ENCODE results near the gene TRAK1. TPM values are rescaled to one million over a fixed set of nuclear protein-coding genes. Genes with fewer than 3 reads are reported as not detected.

Gene TRAK1
- total and polyA plus RNA-seq, 10 of the 15 experiments (the other 5 are each of a cell fraction or from before 2014, with no cell fraction given), result 6.6 to 46.2 (median 23.7) TPM

DNA sequence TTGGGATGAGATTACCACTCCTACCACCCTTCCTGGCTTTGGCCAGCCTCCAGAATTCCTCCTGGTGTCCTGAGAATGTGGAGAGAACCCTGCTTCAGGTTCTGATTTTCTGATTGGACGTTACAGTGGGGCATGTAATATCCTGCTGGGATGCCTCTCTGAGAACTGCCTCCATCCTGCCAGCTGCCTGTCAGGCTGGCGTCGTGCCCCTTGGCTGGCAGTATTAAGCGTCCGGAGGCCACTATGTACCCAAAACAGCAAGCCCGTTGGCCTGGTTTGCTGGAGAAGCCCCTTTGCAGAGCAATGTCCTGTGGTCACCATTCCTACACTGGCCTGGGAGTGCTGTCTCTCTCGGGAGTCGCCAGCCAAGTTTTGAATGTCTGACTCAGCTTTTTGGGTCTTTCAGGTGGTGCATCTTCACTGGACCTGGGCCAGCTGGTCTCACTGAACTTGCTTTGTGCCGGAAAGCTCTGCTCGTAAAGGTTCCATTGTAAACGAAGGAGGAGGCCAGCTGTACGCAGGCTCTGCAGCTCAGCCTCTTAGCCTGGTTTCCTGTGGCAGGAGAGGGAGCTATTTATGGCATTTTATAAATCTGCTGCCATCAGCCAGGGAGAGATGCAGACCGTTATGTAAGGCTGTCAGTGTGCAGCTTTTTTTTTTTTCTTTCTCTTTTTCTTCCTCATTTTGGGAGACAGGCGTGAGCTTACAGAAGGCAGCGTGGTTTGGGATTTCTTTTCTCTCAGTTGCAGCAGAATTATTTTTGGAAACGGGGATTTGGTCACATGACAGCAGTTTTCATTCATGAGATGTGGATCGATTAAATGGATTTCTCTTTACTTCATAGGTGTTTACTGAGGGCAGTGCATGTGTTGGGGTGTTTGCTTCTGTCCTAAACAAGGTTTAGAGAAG lies 19.0 kb upstream of the TRAK1 start (continued):
- TF ChIP-seq, protein P1, sequence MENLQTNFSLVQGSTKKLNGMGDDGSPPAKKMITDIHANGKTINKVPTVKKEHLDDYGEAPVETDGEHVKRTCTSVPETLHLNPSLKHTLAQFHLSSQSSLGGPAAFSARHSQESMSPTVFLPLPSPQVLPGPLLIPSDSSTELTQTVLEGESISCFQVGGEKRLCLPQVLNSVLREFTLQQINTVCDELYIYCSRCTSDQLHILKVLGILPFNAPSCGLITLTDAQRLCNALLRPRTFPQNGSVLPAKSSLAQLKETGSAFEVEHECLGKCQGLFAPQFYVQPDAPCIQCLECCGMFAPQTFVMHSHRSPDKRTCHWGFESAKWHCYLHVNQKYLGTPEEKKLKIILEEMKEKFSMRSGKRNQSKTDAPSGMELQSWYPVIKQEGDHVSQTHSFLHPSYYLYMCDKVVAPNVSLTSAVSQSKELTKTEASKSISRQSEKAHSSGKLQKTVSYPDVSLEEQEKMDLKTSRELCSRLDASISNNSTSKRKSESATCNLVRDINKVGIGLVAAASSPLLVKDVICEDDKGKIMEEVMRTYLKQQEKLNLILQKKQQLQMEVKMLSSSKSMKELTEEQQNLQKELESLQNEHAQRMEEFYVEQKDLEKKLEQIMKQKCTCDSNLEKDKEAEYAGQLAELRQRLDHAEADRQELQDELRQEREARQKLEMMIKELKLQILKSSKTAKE (IDR thresholded peaks at IDR 0.05; ENCODE audit: low read depth, poor library complexity, severe bottlenecking), result no peak
- peak; percentile 47; the same call in 1 of the 2 replicates for TF ChIP-seq TCF12 (IDR thresholded peaks at IDR 0.05; ENCODE audit: low read depth, low read length)
- TF ChIP-seq ASH2L (IDR thresholded peaks at IDR 0.05; ENCODE audit: borderline replicate concordance, low read depth), result no peak

DNA sequence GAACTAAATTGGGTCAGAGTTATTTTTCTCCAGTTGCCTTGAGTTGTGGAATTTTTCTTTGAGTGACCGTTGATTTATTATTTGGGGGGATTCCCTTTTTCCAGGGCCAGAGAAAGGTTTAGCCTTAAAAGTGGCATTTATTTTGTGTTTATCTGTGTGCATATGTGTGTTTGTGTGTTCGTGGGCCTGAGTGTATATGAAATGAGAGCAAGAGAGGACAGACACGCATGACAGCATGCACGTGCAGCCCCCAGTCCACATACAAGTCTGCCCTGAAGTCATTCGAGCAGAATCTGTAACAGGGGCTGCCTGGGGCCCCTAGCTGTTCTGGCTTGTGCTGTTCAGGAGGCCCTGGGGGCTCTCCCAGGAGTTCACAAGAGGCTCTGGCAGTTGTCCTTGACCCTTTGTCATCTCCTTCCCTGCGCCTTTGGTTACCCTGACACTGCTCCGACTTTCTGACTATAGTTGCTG lies 18.3 kb upstream of the TRAK1 start:
- TF ChIP-seq TAF1 (IDR thresholded peaks at IDR 0.05; ENCODE audit: borderline replicate concordance, low read depth, low read length), result no peak
- peak; percentile 55 to 63; a peak in 3 of 4 replicates for TF ChIP-seq BHLHE40 (IDR thresholded peaks at IDR 0.05; ENCODE audit: borderline replicate concordance in 1 of 2, low read depth in 2 of 2, low read length in 1 of 2)
- Histone ChIP-seq H3K9me3 (replicated peaks; ENCODE audit: control insufficient read depth, insufficient read depth, low read length) (peaks cover 2% of the 10 kb centered on the region; the same call in 2 of the 3 replicates), H3K9ac (ENCODE audit: control insufficient read depth, insufficient read depth, low read length) (no peak overlapping the region), H3K4me3 (peak overlapping the region; percentile 54; the same call in 1 of the 2 replicates), H3K79me2 (ENCODE audit: control insufficient read depth, insufficient read depth, low read length) (peaks cover 82% of the 10 kb centered on the region), H2AFZ (ENCODE audit: control insufficient read depth, low read depth, low read length) (no peak overlapping the region), H3K27ac (ENCODE audit: control insufficient read depth, insufficient read depth) (peak overlapping the region; percentile 7), H4K20me1 (ENCODE audit: control insufficient read depth, insufficient read depth) (peaks cover 5% of the 10 kb centered on the region), H3K4me1 (ENCODE audit: control insufficient read depth, insufficient read depth, low read length) (peaks cover 27% of the 10 kb centered on the region), H3K4me2 (ENCODE audit: control insufficient read depth, insufficient read depth) (peak overlapping the region; percentile 81), H3K27me3 (replicated peaks in 1 of 2; ENCODE audit: control insufficient read depth in 2 of 2, insufficient read depth in 2 of 2, low read length in 1 of 2) (no peaks in the 10 kb centered on the region), H3K36me3 (ENCODE audit: control insufficient read depth in 2 of 2, insufficient read depth in 2 of 2, low read length in 1 of 2) (peaks cover 0 to 6% of the 10 kb centered on the region in 2 experiments; a peak in 1 of 4 replicates)
- DNase-seq (ENCODE audit: low read depth, low spot score) (no peak), FAIRE-seq (no peak), ATAC-seq (no peak; the same call in 2 of the 3 replicates)
- ChIA-PET POLR2A (interaction anchor here (0.6 kb wide), 1 partner anchor 123 kb away, joined by 7 read pairs; no protein-coding TSS in a partner anchor), RAD21 (ENCODE audit: unreplicated experiment) (interaction anchor here (0.8 to 1.1 kb wide), 2 partner anchors 47 to 59 kb away, joined by 3 to 4 read pairs; no protein-coding TSS in a partner anchor), CTCF (interaction anchor here (1.3 to 2.3 kb wide), 2 partner anchors 9 to 26 kb away, joined by 5 to 8 read pairs; no protein-coding TSS in a partner anchor), SMC1A (ENCODE audit: uncharacterized antibody, unreplicated experiment) (interaction anchor here (0.6 to 2.2 kb wide), 5 partner anchors 8 to 57 kb away, joined by 3 to 7 read pairs (median 3); no protein-coding TSS in a partner anchor)
- in situ Hi-C loops (cut with MboI) (no loop called here), intact Hi-C loops (cut with micrococcal nuclease; ENCODE audit: unreplicated experiment) (no loop called here)
- no TSS peak for BruUV-seq (replicated peaks)
- 75% methylated on average over 7 of the region's 7 CpGs for WGBS (ENCODE audit: insufficient coverage, insufficient replicate concordance, low lambda C conversion rate, missing lambda C conversion rate)

Data from GM12878 (cell line).